ENCODE data around the gene RPS5.
"Not testable (repeated sequence)": the region's sequence is repeated elsewhere in the genome, so short reads cannot be mapped to it uniquely, and the experiment has no call there.

RPS5 gene

DNA sequence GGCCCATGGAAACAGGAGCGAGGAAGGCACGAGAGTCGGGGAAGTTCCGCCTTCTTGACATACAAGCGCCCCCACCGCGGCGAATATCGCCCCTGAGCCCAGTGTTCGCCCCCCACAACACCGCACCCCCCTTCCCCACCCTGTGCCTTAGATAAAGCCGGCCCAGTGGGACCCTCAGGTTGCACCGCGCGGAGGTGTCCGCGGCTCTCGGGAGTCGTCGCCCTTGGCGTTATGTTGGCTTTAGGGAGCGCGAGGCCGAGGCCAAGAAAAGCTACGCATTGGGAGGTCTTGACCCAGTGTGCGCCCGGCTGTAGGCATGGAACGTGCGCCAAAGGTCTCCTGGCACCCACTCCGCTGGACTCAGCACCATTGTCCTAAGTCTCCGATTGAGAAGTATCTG, 53.5 kb downstream of the RPS5 start:
- TF ChIP-seq, protein P1, sequence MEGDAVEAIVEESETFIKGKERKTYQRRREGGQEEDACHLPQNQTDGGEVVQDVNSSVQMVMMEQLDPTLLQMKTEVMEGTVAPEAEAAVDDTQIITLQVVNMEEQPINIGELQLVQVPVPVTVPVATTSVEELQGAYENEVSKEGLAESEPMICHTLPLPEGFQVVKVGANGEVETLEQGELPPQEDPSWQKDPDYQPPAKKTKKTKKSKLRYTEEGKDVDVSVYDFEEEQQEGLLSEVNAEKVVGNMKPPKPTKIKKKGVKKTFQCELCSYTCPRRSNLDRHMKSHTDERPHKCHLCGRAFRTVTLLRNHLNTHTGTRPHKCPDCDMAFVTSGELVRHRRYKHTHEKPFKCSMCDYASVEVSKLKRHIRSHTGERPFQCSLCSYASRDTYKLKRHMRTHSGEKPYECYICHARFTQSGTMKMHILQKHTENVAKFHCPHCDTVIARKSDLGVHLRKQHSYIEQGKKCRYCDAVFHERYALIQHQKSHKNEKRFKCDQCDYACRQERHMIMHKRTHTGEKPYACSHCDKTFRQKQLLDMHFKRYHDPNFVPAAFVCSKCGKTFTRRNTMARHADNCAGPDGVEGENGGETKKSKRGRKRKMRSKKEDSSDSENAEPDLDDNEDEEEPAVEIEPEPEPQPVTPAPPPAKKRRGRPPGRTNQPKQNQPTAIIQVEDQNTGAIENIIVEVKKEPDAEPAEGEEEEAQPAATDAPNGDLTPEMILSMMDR (IDR thresholded peaks at IDR 0.05; ENCODE audit: low read length, missing control alignments), result no peak
- H3K4me3 ChIP-seq (replicated peaks; ENCODE audit: low read depth, low read length), result peak overlapping the region; percentile 91
- DNase-seq (ENCODE audit: low read depth), result no peak

DNA sequence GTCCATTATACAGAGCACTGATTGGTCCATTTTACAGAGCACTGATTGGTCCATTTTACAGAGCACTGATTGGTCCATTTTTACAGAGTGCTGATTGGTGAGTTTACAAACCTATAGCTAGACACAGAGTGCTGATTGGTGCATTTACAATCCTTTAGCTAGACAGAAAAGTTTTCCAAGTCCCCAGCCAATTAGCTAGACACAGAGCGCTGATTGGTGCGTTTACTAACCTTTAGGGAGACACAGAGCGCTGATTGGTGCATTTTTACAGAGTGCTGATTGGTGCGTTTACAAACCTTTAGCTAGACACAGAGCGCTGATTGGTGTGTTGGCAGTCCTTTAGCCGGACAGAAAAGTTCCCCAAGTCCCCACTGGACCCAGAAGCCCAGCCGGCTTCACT, 55.9 kb downstream of the RPS5 start:
- DNase-seq (ENCODE audit: low read depth); H3K4me3 ChIP-seq (replicated peaks; ENCODE audit: low read depth, low read length): not testable (repeated sequence)

Measured in fibroblast of pulmonary artery (primary cell).